ENCODE measurements around the gene SULT1C4.

DNA sequence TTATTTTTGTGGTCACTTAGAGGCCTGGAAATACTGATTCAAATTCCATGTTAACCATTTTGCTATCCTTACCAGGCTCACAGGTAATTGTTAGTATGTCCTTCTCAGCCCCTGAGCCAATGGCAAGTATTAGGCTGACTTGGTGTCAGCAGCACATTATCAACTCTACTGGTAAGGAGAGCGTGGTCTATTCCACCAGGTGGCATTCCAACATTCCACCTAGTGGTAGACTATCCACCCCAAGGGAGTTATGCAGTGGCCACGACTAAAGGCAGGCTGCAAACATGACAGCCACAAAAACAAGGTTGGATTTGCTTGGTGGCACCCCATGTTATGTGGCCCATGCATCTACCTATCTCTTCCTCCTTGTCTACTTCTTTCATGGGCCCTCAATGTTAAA lies 39.5 kb downstream of the SULT1C4 start:
- TF ChIP-seq, protein P1, sequence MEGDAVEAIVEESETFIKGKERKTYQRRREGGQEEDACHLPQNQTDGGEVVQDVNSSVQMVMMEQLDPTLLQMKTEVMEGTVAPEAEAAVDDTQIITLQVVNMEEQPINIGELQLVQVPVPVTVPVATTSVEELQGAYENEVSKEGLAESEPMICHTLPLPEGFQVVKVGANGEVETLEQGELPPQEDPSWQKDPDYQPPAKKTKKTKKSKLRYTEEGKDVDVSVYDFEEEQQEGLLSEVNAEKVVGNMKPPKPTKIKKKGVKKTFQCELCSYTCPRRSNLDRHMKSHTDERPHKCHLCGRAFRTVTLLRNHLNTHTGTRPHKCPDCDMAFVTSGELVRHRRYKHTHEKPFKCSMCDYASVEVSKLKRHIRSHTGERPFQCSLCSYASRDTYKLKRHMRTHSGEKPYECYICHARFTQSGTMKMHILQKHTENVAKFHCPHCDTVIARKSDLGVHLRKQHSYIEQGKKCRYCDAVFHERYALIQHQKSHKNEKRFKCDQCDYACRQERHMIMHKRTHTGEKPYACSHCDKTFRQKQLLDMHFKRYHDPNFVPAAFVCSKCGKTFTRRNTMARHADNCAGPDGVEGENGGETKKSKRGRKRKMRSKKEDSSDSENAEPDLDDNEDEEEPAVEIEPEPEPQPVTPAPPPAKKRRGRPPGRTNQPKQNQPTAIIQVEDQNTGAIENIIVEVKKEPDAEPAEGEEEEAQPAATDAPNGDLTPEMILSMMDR (IDR thresholded peaks at IDR 0.05): no peak
- no peak for TF ChIP-seq POLR2A (IDR thresholded peaks at IDR 0.05)

Data from uterus (tissue), 2 donors.